Smooth muscle cell (in vitro differentiated cells): ENCODE data around the gene PLA1A. TPM values are rescaled to one million over a fixed set of nuclear protein-coding genes. Genes with fewer than 3 reads are reported as not detected.

Source experiments
- DNase-seq: peaks from one replicate; lab custom pipeline; 2025; ENCODE audit not compliant: unreplicated experiment; lab: John Stamatoyannopoulos, UW
- H2AFZ ChIP-seq: fragments of 200-600 bp; sonication (generic); 2 replicates; pipeline ENCODE4 v1.6.0; 2016; ENCODE audit warnings: antibody characterized with exemption, low read depth, mild to moderate bottlenecking
- H3F3A ChIP-seq: fragments of 200-600 bp; sonication (generic); 2 replicates; pipeline ENCODE4 v1.6.0; 2017; ENCODE audit warnings: antibody characterized with exemption, low read depth
- H3K27ac ChIP-seq: fragments of 200-600 bp; sonication (generic); 2 replicates; pipeline ENCODE4 v1.5.1; 2016; ENCODE audit warnings: low read depth, mild to moderate bottlenecking
- H3K27me3 ChIP-seq: fragments of 200-600 bp; sonication (generic); 2 replicates; pipeline ENCODE4 v1.6.1; 2016; ENCODE audit warnings: low read depth, mild to moderate bottlenecking
- H3K36me3 ChIP-seq: fragments of 200-600 bp; sonication (generic); 2 replicates; pipeline ENCODE4 v1.5.1; 2016; ENCODE audit warnings: low read depth
- H3K4me1 ChIP-seq: fragments of 200-600 bp; sonication (generic); 2 replicates; pipeline ENCODE4 v1.5.1; 2016; ENCODE audit warnings: low read depth
- H3K4me2 ChIP-seq: fragments of 200-600 bp; sonication (generic); 2 replicates; pipeline ENCODE4 v1.6.0; 2016; ENCODE audit warnings: mild to moderate bottlenecking
- H3K4me3 ChIP-seq: fragments of 200-600 bp; sonication (generic); 2 replicates; pipeline ENCODE4 v1.5.1; 2016; ENCODE audit warnings: mild to moderate bottlenecking
- H3K79me2 ChIP-seq: fragments of 200-600 bp; sonication (generic); 2 replicates; pipeline ENCODE4 v1.6.0; 2016; ENCODE audit warnings: low read depth, mild to moderate bottlenecking
- H3K9ac ChIP-seq: fragments of 200-600 bp; sonication (generic); 2 replicates; pipeline ENCODE4 v1.6.0; 2016; ENCODE audit warnings: low read depth
- H3K9me3 ChIP-seq: fragments of 200-600 bp; sonication (generic); replicated peaks from 2 replicates; pipeline ENCODE4 v1.5.1; 2016; ENCODE audit warnings: low read depth
- H4K20me1 ChIP-seq: fragments of 200-600 bp; sonication (generic); 2 replicates; pipeline ENCODE4 v1.6.0; 2016; ENCODE audit warnings: low read depth
- WGBS: methylation state at CpG from one replicate; pipeline ENCODE4 v1.1.7; 2016; ENCODE audit warnings: low lambda C conversion rate; 5-methylcytosine and 5-hydroxymethylcytosine counted together
- polyA plus RNA-seq: library from polyadenylated mRNA; unstranded; fragments of >200 nt; fragmentation: Nextera tagmentation; extraction: Ambion mirVana; gene quantifications from 2 replicates; pipeline ENCODE4 v1.2.1, GENCODE V29; 2016
- total RNA-seq: library from RNA; depleted of rRNA; stranded (reverse); fragments of >200 nt; gene quantifications from 2 replicates; pipeline ENCODE4 v1.2.3, GENCODE V29; 2014
- TF ChIP-seq, protein P1 (sequence below): fragments of 200-600 bp; sonication (generic); IDR thresholded peaks from 2 replicates; pipeline ENCODE4 v1.5.1; 2017; ENCODE audit warnings: borderline replicate concordance, mild to moderate bottlenecking, antibody characterized with exemption; ENCODE audit not compliant: insufficient read depth, poor library complexity, severe bottlenecking

Gene PLA1A
- total and polyA plus RNA-seq, 2 experiments from 2014 or later, result not detected

DNA sequence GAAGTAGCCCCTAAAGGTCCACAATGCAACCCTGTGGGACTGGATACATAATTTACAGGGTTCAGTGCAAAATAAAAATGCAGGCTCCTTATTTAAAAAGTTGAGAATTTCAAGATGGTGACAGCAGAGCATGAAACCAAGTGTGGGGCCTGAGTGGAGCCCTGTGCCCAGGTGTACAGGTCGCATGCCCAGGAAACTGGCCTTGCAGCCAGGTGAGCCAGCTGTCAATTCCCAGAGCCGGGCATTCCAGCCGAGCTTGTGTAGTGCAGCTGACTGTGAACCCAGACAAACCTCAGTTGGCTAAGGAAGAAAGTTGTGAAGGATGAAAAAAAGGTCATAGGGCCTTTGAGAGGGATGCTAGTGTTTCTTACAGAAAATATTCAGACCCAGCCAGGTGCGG is 35.1 kb downstream of the PLA1A start:
- DNase-seq, result no peak
- TF ChIP-seq, protein P1, sequence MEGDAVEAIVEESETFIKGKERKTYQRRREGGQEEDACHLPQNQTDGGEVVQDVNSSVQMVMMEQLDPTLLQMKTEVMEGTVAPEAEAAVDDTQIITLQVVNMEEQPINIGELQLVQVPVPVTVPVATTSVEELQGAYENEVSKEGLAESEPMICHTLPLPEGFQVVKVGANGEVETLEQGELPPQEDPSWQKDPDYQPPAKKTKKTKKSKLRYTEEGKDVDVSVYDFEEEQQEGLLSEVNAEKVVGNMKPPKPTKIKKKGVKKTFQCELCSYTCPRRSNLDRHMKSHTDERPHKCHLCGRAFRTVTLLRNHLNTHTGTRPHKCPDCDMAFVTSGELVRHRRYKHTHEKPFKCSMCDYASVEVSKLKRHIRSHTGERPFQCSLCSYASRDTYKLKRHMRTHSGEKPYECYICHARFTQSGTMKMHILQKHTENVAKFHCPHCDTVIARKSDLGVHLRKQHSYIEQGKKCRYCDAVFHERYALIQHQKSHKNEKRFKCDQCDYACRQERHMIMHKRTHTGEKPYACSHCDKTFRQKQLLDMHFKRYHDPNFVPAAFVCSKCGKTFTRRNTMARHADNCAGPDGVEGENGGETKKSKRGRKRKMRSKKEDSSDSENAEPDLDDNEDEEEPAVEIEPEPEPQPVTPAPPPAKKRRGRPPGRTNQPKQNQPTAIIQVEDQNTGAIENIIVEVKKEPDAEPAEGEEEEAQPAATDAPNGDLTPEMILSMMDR, result no peak

GRCh38 chr3:119635719-119636118 is 38.0 kb downstream of the PLA1A start:
- H3K36me3 ChIP-seq, result no peaks in the 10 kb centered on the region
- no peak overlapping the region for H2AFZ ChIP-seq
- H3K27me3 ChIP-seq, result no peaks in the 10 kb centered on the region
- TF ChIP-seq, protein P1, result no peak
- H4K20me1 ChIP-seq, result no peaks in the 10 kb centered on the region
- no peak overlapping the region for H3K4me2 ChIP-seq
- H3K4me3 ChIP-seq, result no peak overlapping the region
- no peaks in the 10 kb centered on the region for H3K9me3 ChIP-seq
- no peak overlapping the region for H3K27ac ChIP-seq
- DNase-seq, result no peak
- WGBS, result 94% methylated on average over 10 of the region's 10 CpGs
- H3K4me1 ChIP-seq, result peaks cover 8% of the 10 kb centered on the region
- H3F3A ChIP-seq, result peaks cover 14% of the 10 kb centered on the region
- H3K79me2 ChIP-seq, result no peaks in the 10 kb centered on the region
- no peak overlapping the region for H3K9ac ChIP-seq

More for the DNA sequence above, 35.1 kb downstream of the PLA1A start:
- Histone ChIP-seq H3K4me2 (no peak overlapping the region), H3K9me3 (no peaks in the 10 kb centered on the region), H4K20me1 (no peaks in the 10 kb centered on the region), H3K36me3 (no peaks in the 10 kb centered on the region), H3K79me2 (no peaks in the 10 kb centered on the region), H3K27ac (no peak overlapping the region), H3K4me1 (peaks cover 5% of the 10 kb centered on the region), H3F3A (peaks cover 7% of the 10 kb centered on the region), H2AFZ (no peak overlapping the region), H3K9ac (no peak overlapping the region), H3K4me3 (no peak overlapping the region), H3K27me3 (no peaks in the 10 kb centered on the region)
- WGBS, result 91% methylated on average over 4 of the region's 4 CpGs

DNA sequence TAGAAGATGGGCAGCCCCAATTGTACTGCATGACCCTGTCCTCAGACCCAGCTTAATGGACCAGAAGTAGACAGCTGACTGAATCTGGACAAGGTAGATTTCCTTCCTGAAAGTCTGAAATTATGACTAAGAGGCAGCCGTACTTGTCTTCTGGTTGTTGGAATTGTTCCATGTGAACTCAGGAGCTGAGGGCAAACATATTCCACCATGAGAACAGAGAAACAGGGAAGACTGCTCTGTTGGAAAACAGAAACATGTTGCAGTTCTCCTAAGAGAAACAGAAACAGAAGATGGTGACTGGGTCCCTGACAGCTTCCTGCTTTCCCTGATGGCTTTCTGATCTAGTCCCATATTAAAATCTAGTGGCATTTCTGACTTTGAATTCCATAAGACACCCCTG is 38.6 kb downstream of the PLA1A start:
- DNase-seq, result no peak
- TF ChIP-seq, protein P1, result no peak
- WGBS, result 35% methylated on average over 1 of the region's 1 CpG
- Histone ChIP-seq H4K20me1 (no peaks in the 10 kb centered on the region), H3K27me3 (no peaks in the 10 kb centered on the region), H3K4me2 (no peak overlapping the region), H2AFZ (no peak overlapping the region), H3F3A (peaks cover 14% of the 10 kb centered on the region), H3K4me1 (peaks cover 8% of the 10 kb centered on the region), H3K79me2 (no peaks in the 10 kb centered on the region), H3K9me3 (no peaks in the 10 kb centered on the region), H3K36me3 (no peaks in the 10 kb centered on the region), H3K27ac (peak overlapping the region; percentile 96), H3K9ac (no peak overlapping the region), H3K4me3 (no peak overlapping the region)

GRCh38 chr3:119636891-119637611 is 39.4 kb downstream of the PLA1A start:
- Histone ChIP-seq H3K36me3 (no peaks in the 10 kb centered on the region), H3K27me3 (no peaks in the 10 kb centered on the region), H3K9ac (peak overlapping the region; percentile 79), H3K27ac (peak overlapping the region; percentile 96), H2AFZ (no peak overlapping the region), H3K4me2 (peak overlapping the region; percentile 45), H3K79me2 (no peaks in the 10 kb centered on the region), H4K20me1 (no peaks in the 10 kb centered on the region), H3K4me1 (peaks cover 8% of the 10 kb centered on the region), H3K9me3 (no peaks in the 10 kb centered on the region), H3F3A (peaks cover 14% of the 10 kb centered on the region), H3K4me3 (no peak overlapping the region)
- no peak for DNase-seq
- WGBS, result 80% methylated on average over 4 of the region's 4 CpGs
- TF ChIP-seq, protein P1, result no peak
